Erythroblast (primary cell): ENCODE data around the gene VIT.

ENCODE experiments used
- GATA1 ChIP-seq: IDR thresholded peaks from 2 replicates; pipeline ENCODE4 v1.6.1; 2011; ENCODE audit warnings: low read depth, mild to moderate bottlenecking, control low read depth, low read length, moderate library complexity
- POLR2A ChIP-seq: IDR thresholded peaks from 2 replicates; pipeline ENCODE4 v1.6.1; 2011; ENCODE audit warnings: mild to moderate bottlenecking, low read length

- TF ChIP-seq POLR2A (no peak), GATA1 (no peak)
Observed at GRCh38 chr2:36711741-36712314, 15.3 kb downstream of the VIT start.
